ENCODE measurements around the gene PPP2CA.

- TF ChIP-seq, protein P1, sequence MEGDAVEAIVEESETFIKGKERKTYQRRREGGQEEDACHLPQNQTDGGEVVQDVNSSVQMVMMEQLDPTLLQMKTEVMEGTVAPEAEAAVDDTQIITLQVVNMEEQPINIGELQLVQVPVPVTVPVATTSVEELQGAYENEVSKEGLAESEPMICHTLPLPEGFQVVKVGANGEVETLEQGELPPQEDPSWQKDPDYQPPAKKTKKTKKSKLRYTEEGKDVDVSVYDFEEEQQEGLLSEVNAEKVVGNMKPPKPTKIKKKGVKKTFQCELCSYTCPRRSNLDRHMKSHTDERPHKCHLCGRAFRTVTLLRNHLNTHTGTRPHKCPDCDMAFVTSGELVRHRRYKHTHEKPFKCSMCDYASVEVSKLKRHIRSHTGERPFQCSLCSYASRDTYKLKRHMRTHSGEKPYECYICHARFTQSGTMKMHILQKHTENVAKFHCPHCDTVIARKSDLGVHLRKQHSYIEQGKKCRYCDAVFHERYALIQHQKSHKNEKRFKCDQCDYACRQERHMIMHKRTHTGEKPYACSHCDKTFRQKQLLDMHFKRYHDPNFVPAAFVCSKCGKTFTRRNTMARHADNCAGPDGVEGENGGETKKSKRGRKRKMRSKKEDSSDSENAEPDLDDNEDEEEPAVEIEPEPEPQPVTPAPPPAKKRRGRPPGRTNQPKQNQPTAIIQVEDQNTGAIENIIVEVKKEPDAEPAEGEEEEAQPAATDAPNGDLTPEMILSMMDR (IDR thresholded peaks at IDR 0.05): no peak
- TF ChIP-seq POLR2A (IDR thresholded peaks at IDR 0.05; ENCODE audit: low read depth): no peak
- TF ChIP-seq POLR2AphosphoS5 (IDR thresholded peaks at IDR 0.05): no peak
- TF ChIP-seq EP300 (IDR thresholded peaks at IDR 0.05): no peak
These were observed 2.8 kb upstream of the PPP2CA start for GRCh38 chr5:134228624-134229023.
